Activated naive CD4-positive, alpha-beta T cell treated with anti-CD3 and anti-CD28 coated beads for 36 hours (primary cell): ENCODE measurements around the gene FOCAD. TPM values are rescaled to one million over a fixed set of nuclear protein-coding genes. Genes with fewer than 3 reads are reported as not detected.

ENCODE experiments used
- CTCF ChIA-PET: fragments of 350-600 bp; sonication (Branson Sonifier 250); formaldehyde crosslinking; loops from one replicate; lab custom pipeline; 2021; ENCODE audit warnings: antibody characterized with exemption; lab: Charles Lee
- DNase-seq: peaks from one replicate; pipeline ENCODE4 v3.0.0-alpha.2; 2020
- H3K27ac Mint-ChIP-seq: one replicate; pipeline ENCODE4 v1.8.0; 2021; ENCODE audit warnings: mild to moderate bottlenecking, mixed read lengths
- H3K27me3 Mint-ChIP-seq: one replicate; pipeline ENCODE4 v1.8.0; 2021; ENCODE audit warnings: low read depth, mixed read lengths
- H3K36me3 Mint-ChIP-seq: one replicate; pipeline ENCODE4 v1.8.0; 2021; ENCODE audit warnings: low read depth, mixed read lengths
- H3K4me1 Mint-ChIP-seq: one replicate; pipeline ENCODE4 v1.8.0; 2021; ENCODE audit warnings: low read depth, mixed read lengths
- H3K4me3 Mint-ChIP-seq: one replicate; pipeline ENCODE4 v1.8.0; 2021; ENCODE audit warnings: mild to moderate bottlenecking, moderate library complexity, mixed read lengths
- H3K9me3 Mint-ChIP-seq: one replicate; pipeline ENCODE4 v1.8.0; 2021; ENCODE audit warnings: mixed read lengths
- intact Hi-C: fragments of 100-400 bp; cut with micrococcal nuclease; formaldehyde crosslinking; loops from one replicate; pipeline ENCODE4 v1.15.1; 2023
- total RNA-seq, 2 experiments: library from RNA; stranded (reverse); gene quantifications; one replicate each; pipeline ENCODE4 v1.2.3, GENCODE V29; 2021

The FOCAD gene
- total RNA-seq, 2 experiments from 2014 or later: 31.7 to 32.2 TPM

DNA sequence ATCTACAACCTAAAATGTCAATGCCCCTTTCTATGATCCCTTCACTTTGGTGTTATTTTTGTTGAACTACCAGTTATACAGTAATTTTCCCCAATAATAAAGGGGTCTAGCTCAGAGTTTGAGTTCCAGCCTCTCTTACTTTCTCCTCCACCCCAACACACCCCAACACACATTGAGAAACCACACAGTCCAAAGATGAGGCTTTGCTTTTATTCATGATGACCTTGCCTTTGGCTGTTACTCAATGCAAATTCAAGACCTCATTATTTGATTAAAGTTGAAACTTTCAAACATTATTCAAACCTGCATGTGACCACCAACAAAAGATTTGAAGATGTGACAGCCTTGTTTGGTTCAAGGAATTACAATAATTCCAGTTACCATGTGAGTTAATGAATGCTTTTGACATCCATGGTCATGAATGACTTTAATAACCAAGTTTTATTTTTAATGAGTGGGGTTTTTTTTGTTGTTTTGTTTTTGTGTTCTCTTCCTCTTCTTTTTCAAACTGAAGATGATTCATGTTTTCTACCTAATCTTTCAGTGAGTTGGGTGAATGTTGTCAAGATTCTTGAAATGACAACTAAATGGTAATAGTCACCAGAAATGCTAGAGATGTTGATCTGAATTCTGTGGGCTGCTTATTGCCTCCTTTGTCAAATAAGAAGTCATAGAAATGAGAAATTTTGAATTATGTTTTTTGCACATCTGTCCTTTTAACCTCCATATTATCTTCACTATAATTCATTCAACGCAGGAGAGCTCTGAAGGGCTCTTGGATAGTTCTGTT is 241.4 kb downstream of the FOCAD start:
- no peaks in the 10 kb centered on the region for H3K27me3 Mint-ChIP-seq
- peaks cover 9% of the 10 kb centered on the region for H3K36me3 Mint-ChIP-seq
- peaks cover 15% of the 10 kb centered on the region for H3K4me1 Mint-ChIP-seq
- intact Hi-C loops: loop anchor here (5.0 kb wide), 1 partner anchor 303 kb away; the partner anchor contains the start of gene MLLT3
- H3K9me3 Mint-ChIP-seq: no peaks in the 10 kb centered on the region
- no peak overlapping the region for H3K27ac Mint-ChIP-seq
- H3K4me3 Mint-ChIP-seq: no peak overlapping the region
- DNase-seq: no peak
- CTCF ChIA-PET: no interaction called here

DNA sequence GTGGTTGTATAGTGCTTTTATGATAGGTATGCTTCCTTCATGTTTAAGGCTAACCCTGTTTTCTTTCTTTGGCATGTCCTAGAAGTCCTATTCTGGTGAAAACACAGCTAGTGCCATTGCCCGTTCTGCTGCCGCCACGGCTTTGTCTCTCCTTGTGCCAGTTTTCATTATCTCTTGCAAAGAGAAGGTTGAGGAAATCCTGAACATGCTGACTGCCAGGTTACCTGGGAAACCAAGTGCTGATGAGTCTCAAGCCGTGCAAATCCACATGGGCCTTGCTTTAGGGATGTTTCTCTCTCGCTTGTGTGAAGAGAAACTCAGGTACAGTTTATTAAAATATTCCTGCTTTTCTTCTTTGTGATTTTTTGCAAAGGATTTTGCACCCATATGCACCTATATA is 245.2 kb downstream of the FOCAD start:
- Mint-ChIP-seq H3K4me3 (no peak overlapping the region), H3K4me1 (peaks cover 15% of the 10 kb centered on the region), H3K27me3 (no peaks in the 10 kb centered on the region), H3K36me3 (peaks cover 14% of the 10 kb centered on the region), H3K27ac (no peak overlapping the region), H3K9me3 (no peaks in the 10 kb centered on the region)
- CTCF ChIA-PET: interaction anchor here (2.0 kb wide), 1 partner anchor 13 kb away, joined by 10 read pairs; no protein-coding TSS in a partner anchor
- no peak for DNase-seq
- intact Hi-C loops: loop anchor here (5.0 kb wide), 1 partner anchor 307 kb away; the partner anchor contains the start of gene MLLT3

DNA sequence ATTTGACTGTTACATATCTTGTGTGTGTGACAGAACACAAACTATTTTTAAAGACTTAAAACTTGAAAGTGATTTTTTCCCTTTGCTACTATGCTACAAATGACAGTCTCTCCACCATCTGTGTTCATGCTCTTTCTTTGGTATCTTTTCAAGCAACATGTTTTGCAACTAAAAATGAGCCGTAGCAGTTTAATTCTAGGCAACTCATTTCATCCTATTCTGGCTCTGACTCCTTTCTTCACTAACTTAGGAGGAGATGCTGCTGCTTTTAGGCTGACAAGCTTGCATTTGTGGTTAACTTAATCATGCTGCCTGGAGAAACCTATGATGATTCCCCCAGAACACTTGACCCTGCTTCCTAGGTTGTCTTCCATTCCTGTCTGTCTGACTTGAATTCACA is 246.8 kb downstream of the FOCAD start:
- Mint-ChIP-seq H3K27me3 (no peaks in the 10 kb centered on the region), H3K27ac (no peak overlapping the region), H3K4me3 (no peak overlapping the region), H3K9me3 (no peaks in the 10 kb centered on the region), H3K36me3 (peaks cover 12% of the 10 kb centered on the region), H3K4me1 (peaks cover 7% of the 10 kb centered on the region)
- no peak for DNase-seq
- CTCF ChIA-PET: interaction anchor here (1.0 to 1.2 kb wide), 2 partner anchors 11 to 14 kb away, joined by 3 to 8 read pairs; no protein-coding TSS in a partner anchor
- intact Hi-C loops: no loop called here

DNA sequence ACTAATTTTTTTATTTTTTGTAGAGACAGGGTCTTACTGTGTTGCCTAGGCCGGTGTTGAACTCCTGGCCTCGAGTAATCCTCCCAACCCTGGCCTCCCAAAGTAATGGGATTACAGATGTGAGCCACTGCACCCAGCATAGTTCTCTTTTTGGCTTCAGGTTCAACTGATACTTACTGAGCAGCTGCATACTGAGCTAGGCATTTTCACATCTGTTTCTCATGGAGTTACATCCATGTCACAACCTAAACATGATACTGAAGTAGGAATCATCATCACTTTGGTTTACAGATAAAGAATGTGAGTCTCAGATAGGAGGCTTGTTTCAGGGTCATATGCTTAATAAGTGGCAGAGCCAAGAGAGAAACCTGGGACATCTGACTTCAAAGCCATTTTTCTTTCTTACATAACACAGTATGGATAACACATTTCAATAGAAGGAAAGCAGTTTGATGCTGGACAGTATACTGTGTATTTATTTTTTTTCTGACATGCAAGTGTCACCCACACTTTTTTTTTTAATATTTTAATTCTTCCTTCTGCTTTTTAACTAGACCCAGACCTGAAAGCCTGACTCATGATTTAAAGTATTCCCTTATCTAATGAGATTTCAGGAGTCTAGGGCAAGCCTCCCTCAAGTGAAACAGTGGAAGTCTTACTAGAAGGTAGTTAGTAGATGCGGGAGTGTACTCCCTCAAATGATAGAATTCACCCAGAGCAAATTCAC is 256.6 kb downstream of the FOCAD start:
- H3K27me3 Mint-ChIP-seq: no peaks in the 10 kb centered on the region
- intact Hi-C loops: loop anchor here (1.0 to 5.0 kb wide), 8 partner anchors 55 to 1014 kb away; no protein-coding TSS in a partner anchor
- H3K27ac Mint-ChIP-seq: no peak overlapping the region
- H3K36me3 Mint-ChIP-seq: peaks cover 7% of the 10 kb centered on the region
- H3K4me1 Mint-ChIP-seq: peaks cover 3% of the 10 kb centered on the region
- DNase-seq: no peak
- H3K4me3 Mint-ChIP-seq: no peak overlapping the region
- no peaks in the 10 kb centered on the region for H3K9me3 Mint-ChIP-seq
- CTCF ChIA-PET: interaction anchor here (0.7 to 5.8 kb wide), 28 partner anchors 8 to 1470 kb away, joined by 3 to 60 read pairs (median 4); partner anchors contain the start of gene MLLT3

DNA sequence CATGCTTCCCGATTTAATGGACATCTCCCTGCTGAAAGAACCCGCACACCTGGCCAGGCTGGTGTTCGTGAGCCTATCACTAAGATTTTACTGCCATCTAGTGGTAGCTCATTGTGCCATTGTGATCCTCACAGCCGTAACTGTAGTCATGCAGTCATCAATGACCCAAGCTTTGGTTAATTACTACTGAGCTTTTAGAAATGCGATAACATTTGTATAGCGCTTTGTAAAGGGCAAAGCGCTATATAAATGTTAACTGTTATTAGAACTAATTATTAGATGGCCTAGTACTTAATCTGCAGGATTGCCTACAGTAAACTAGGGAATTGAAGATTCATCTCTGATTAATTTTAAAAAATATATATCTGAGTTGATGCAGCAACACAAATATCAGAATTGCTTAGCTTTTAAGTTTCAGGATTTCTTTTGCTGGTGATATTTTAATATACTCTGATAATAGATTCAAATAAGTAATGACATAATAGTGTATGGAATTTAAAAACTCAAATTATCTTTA is 257.2 kb downstream of the FOCAD start:
- Mint-ChIP-seq H3K4me3 (no peak overlapping the region), H3K27me3 (no peaks in the 10 kb centered on the region), H3K4me1 (peaks cover 3% of the 10 kb centered on the region), H3K27ac (no peak overlapping the region), H3K9me3 (no peaks in the 10 kb centered on the region), H3K36me3 (peaks cover 7% of the 10 kb centered on the region)
- CTCF ChIA-PET: interaction anchor here (0.6 to 5.8 kb wide), 30 partner anchors 8 to 1470 kb away, joined by 3 to 60 read pairs (median 4); partner anchors contain the start of gene MLLT3
- DNase-seq: peak; percentile 63
- intact Hi-C loops: loop anchor here (1.0 to 5.0 kb wide), 8 partner anchors 56 to 1015 kb away; no protein-coding TSS in a partner anchor

DNA sequence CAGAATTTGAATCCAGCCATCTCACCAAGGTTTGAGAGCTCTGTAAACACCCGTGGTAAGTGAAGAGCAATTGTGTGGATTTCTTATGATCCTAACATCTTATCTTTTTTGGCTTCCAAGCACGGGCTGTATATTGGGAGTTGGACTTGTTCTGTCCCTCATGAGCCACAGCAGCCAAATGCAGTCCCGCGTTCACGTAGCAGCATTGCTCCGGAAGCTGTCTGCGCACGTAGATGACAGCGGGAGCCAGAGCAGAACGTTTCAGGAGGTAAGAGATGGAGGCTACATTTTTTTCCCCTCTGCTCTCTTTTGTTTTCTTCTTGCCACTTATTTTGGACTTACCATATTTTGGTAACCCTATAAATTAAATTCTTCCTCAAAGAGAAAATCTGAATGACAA is 260.4 kb downstream of the FOCAD start:
- CTCF ChIA-PET: interaction anchor here (1.0 to 5.8 kb wide), 3 partner anchors 13 to 318 kb away, joined by 3 to 60 read pairs (median 40); no protein-coding TSS in a partner anchor
- no peaks in the 10 kb centered on the region for H3K27me3 Mint-ChIP-seq
- no peak overlapping the region for H3K27ac Mint-ChIP-seq
- no peak overlapping the region for H3K4me3 Mint-ChIP-seq
- intact Hi-C loops: loop anchor here (5.0 kb wide), 1 partner anchor 687 kb away; no protein-coding TSS in a partner anchor
- no peaks in the 10 kb centered on the region for H3K9me3 Mint-ChIP-seq
- no peak for DNase-seq
- peaks cover 1% of the 10 kb centered on the region for H3K36me3 Mint-ChIP-seq
- H3K4me1 Mint-ChIP-seq: peaks cover 3% of the 10 kb centered on the region

DNA sequence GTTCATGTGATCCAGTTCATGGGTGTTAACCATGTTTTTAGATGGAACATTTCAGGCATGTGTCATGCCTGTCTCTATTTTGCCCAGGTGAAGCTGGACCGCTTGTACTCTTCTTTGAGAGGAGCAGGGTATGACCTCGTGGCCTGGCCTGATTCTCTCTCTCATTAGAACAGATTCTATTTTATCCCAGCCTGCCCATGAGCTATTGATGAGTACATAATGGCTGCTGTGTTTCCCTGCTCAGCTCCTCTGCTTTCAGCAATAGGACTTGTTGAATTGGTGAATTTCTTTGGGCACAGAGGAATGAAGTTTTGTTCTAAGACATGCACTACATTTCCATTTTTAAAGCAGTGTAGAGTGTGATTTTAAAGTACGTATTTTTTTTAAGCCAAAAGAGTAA is 261.2 kb downstream of the FOCAD start:
- no peak for DNase-seq
- intact Hi-C loops: no loop called here
- Mint-ChIP-seq H3K36me3 (peaks cover 1% of the 10 kb centered on the region), H3K9me3 (no peaks in the 10 kb centered on the region), H3K27ac (no peak overlapping the region), H3K4me1 (peaks cover 3% of the 10 kb centered on the region), H3K4me3 (no peak overlapping the region), H3K27me3 (no peaks in the 10 kb centered on the region)
- CTCF ChIA-PET: interaction anchor here (5.8 kb wide), 1 partner anchor 167 kb away, joined by 40 read pairs; no protein-coding TSS in a partner anchor

DNA sequence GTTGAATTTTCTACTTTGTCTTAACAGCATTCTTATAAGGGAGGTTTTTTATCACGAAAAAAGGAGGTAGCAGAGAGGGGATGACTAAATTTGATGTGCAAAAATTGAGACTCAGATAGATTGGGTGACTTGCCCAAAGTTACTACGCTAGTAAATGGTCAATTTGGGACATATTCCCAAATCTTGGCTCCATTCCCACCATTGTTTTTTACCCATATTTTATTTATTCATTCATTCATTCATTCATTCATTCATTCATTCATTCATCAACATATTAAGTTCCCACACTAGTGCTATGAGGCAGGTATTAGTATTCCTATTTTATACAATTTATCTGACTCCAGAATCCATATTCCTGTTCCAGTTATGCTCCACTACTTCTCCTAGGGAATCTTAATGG is 261.8 kb downstream of the FOCAD start:
- Mint-ChIP-seq H3K9me3 (no peaks in the 10 kb centered on the region), H3K4me3 (no peak overlapping the region), H3K27ac (no peak overlapping the region), H3K27me3 (no peaks in the 10 kb centered on the region), H3K36me3 (peaks cover 5% of the 10 kb centered on the region), H3K4me1 (peaks cover 2% of the 10 kb centered on the region)
- intact Hi-C loops: no loop called here
- no peak for DNase-seq
- CTCF ChIA-PET: no interaction called here

DNA sequence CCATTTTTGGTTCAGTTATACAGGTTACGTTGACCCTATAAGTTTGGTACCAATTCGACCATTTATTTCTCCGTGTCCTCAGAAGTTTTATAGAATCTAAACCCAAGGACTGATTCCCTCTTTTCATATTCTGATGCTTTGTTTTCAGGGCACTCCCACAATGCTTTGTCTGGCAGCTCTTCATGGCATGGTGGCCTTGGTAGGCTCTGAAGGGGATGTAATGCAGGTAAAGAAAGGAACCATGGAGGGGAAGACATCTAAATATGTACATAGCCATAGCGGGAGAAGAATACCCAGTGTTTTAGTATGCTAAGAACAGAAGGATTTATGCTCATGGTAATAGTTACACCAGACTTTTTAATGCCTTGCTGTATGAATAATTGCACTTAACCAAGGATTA is 264.6 kb downstream of the FOCAD start:
- intact Hi-C loops: no loop called here
- Mint-ChIP-seq H3K4me1 (no peaks in the 10 kb centered on the region), H3K27me3 (no peaks in the 10 kb centered on the region), H3K9me3 (no peaks in the 10 kb centered on the region), H3K36me3 (peaks cover 14% of the 10 kb centered on the region), H3K27ac (no peak overlapping the region), H3K4me3 (no peak overlapping the region)
- CTCF ChIA-PET: interaction anchor here (0.6 kb wide), 1 partner anchor 7 kb away, joined by 5 read pairs; no protein-coding TSS in a partner anchor
- no peak for DNase-seq

DNA sequence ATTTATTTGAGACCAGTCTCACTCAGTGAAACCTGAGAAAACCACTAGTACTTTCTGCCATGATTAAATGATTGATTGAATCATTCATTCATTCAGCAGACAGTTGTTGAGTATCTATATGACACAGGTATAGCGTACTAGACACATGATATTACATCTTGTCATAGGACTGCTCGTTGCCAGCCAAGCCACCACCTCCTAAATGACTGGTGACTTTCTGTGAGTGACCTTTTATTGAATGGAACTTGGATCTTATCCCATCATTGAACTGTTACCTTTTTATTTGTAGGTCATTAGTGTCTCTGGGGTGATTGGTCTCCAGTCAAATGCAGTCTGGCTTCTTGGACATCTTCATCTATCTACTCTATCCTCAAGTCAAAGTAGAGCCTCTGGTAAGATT is 266.6 kb downstream of the FOCAD start:
- H3K27ac Mint-ChIP-seq: no peak overlapping the region
- H3K27me3 Mint-ChIP-seq: no peaks in the 10 kb centered on the region
- no peaks in the 10 kb centered on the region for H3K4me1 Mint-ChIP-seq
- H3K36me3 Mint-ChIP-seq: peaks cover 12% of the 10 kb centered on the region
- DNase-seq: no peak
- H3K9me3 Mint-ChIP-seq: no peaks in the 10 kb centered on the region
- CTCF ChIA-PET: interaction anchor here (1.1 to 2.3 kb wide), 3 partner anchors 9 to 232 kb away, joined by 4 to 11 read pairs (median 5); no protein-coding TSS in a partner anchor
- no peak overlapping the region for H3K4me3 Mint-ChIP-seq
- intact Hi-C loops: no loop called here

DNA sequence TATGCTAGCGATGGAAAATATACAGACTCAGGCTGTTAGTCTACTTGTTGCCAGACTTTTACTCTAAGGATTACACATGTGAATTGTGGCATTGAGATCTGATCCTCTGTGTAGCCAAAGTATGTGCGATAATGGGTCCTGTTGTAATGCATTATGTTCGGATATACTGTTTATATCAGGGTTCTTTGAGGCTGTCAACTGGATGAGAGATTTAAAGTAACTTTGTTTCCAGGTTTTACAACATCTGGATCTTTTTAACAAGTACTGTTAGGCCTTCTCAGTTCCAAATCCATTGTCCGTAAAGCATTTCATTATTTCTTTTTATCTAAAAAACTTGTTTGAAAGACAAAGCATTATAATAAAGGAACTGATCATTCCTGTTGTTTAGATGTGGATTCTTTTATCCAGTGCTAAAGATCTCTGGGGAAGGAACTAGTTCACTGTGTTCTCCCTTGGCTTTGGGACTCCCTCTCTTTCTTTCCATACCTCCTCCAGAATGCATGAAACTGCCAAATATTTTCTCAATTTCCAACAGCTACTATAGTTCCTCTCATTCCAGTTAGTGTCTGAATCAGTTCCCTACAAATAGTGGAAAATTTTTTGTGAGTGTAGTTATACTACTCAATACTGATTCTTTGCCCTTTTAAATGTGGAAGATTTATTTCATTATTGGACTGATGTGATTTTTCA is 278.6 kb downstream of the FOCAD start:
- Mint-ChIP-seq H3K9me3 (no peaks in the 10 kb centered on the region), H3K36me3 (peaks cover 13% of the 10 kb centered on the region), H3K27ac (no peak overlapping the region), H3K4me3 (no peak overlapping the region), H3K27me3 (no peaks in the 10 kb centered on the region), H3K4me1 (no peaks in the 10 kb centered on the region)
- DNase-seq: no peak
- intact Hi-C loops: no loop called here
- CTCF ChIA-PET: interaction anchor here (0.8 kb wide), 1 partner anchor 22 kb away, joined by 3 read pairs; no protein-coding TSS in a partner anchor
